AML-193 (cell line): ENCODE data around the gene PHF5A.

ENCODE experiments used
- DNase-seq, 2 experiments: peaks; one replicate each; lab custom pipeline; 2025; lab: John Stamatoyannopoulos, UW

PHF5A gene

DNA sequence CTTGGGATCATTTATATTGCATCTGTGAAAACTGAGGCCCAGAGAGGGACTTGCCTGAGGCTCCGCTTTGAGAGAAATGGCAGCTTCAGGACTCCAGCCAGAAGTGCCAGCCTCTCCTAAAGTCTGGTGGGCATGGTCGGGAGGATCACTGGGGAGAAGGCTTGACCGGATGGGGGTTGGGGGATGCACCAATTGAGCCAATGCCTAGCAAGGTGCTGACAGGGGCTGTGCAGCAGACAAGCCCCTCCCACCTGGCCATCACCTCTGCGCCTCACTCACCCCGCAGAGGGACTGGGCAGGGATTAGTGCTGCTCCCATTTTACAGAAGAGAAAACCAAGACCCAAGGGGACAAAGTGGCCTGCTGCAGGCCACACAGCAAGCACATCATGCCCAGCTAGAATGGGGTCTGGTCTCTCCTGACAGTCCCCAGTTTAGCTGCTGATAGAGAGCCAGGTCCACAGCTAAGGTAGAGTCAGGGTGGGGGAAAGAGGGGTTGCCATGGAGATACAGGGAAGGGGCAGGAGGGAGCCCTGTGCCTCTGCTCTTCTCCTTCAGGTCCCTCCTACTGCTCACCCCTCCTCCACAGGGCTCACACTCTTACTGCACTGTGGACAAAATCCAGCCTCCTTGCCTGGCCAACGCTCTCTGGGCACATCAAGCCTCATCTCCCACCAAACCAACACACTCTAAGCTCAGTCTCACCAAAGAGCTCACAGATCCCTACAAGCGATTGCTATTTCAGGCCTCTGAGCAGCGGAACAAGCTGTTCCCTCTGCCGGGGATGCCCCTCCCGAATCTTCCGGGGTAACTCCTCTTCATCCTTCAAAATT lies 57.3 kb downstream of the PHF5A start:
- no peak for DNase-seq

DNA sequence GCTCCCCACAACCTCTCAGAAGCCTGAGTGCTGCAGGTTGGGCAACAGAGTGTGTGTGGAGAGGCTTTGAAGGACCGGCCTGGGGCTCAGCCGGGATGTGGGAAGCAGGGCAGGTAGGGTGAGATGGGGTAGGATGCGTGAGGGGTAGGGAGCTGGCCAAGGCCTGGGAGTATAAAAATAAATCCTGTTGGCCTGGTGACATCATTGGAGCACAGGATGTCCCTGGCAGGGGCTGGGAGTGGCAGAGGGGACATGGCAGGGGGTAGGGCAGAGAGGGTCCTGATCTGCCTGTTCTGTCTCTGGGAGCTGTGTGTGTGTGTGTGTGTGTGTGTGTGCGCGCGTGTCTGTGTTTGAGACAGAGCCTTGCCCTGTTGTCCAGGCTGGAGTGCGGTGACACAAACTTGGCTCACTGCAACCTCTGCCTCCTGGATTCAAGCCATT lies 58.2 kb downstream of the PHF5A start:
- DNase-seq: no peak
